ENCODE data around the gene ANKS1B.

ANKS1B gene

GRCh38 chr12:98983647-98984046, 1001.1 kb downstream of the ANKS1B start:
- H3K36me3 ChIP-seq, result no peaks in the 10 kb centered on the region
- intact Hi-C loops (cut with DNase I; ENCODE audit: low total_unique reads), result no loop called here
- no peaks in the 10 kb centered on the region for H3K27me3 ChIP-seq
- H3K27ac ChIP-seq, result no peak overlapping the region
- no peaks in the 10 kb centered on the region for H3K4me1 ChIP-seq
- no peak for TF ChIP-seq CTCF (IDR thresholded peaks at IDR 0.05)
- no peak overlapping the region for H3K4me3 ChIP-seq
- peaks cover 0 to 14% (median 9%) of the 10 kb centered on the region in 3 donors for H3K9me3 ChIP-seq
- no peak for DNase-seq

- no peak for DNase-seq
- intact Hi-C loops (cut with DNase I; ENCODE audit: low total_unique reads), result no loop called here
- no peaks in the 10 kb centered on the region for H3K4me1 ChIP-seq
- no peaks in the 10 kb centered on the region for H3K36me3 ChIP-seq
- no peak overlapping the region for H3K4me3 ChIP-seq
- H3K27me3 ChIP-seq, result no peaks in the 10 kb centered on the region
- no peak for TF ChIP-seq CTCF (IDR thresholded peaks at IDR 0.05)
- peaks cover 0 to 14% (median 9%) of the 10 kb centered on the region in 3 donors for H3K9me3 ChIP-seq
- no peak overlapping the region for H3K27ac ChIP-seq
Observed at GRCh38 chr12:98980508-98980907, 1004.2 kb downstream of the ANKS1B start.

- H3K27me3 ChIP-seq, result no peaks in the 10 kb centered on the region
- intact Hi-C loops (cut with DNase I; ENCODE audit: low total_unique reads), result no loop called here
Observed at GRCh38 chr12:98977186-98977585, 1007.5 kb downstream of the ANKS1B start.

GRCh38 chr12:98974767-98975381, 1009.9 kb downstream of the ANKS1B start:
- Histone ChIP-seq H3K27me3 (no peaks in the 10 kb centered on the region), H3K4me3 (no peak overlapping the region), H3K36me3 (no peaks in the 10 kb centered on the region), H3K27ac (no peak overlapping the region), H3K9me3 (no peaks in the 10 kb centered on the region), H3K4me1 (no peaks in the 10 kb centered on the region)
- no peak for TF ChIP-seq CTCF (IDR thresholded peaks at IDR 0.05)
- DNase-seq, result no peak
- intact Hi-C loops (cut with DNase I; ENCODE audit: low total_unique reads), result no loop called here

More at GRCh38 chr12:98977186-98977585, 1007.5 kb downstream of the ANKS1B start:
- H3K4me1 ChIP-seq, result no peaks in the 10 kb centered on the region
- no peaks in the 10 kb centered on the region for H3K9me3 ChIP-seq
- H3K36me3 ChIP-seq, result no peaks in the 10 kb centered on the region
- H3K4me3 ChIP-seq, result no peak overlapping the region
- H3K27ac ChIP-seq, result no peak overlapping the region
- no peak for DNase-seq
- TF ChIP-seq CTCF (IDR thresholded peaks at IDR 0.05), result no peak

GRCh38 chr12:98973395-98973794, 1011.3 kb downstream of the ANKS1B start:
- DNase-seq, result no peak
- Histone ChIP-seq H3K9me3 (no peaks in the 10 kb centered on the region), H3K27ac (no peak overlapping the region), H3K36me3 (no peaks in the 10 kb centered on the region), H3K27me3 (no peaks in the 10 kb centered on the region), H3K4me3 (no peak overlapping the region), H3K4me1 (no peaks in the 10 kb centered on the region)
- intact Hi-C loops (cut with DNase I; ENCODE audit: low total_unique reads), result no loop called here
- TF ChIP-seq CTCF (IDR thresholded peaks at IDR 0.05), result no peak

GRCh38 chr12:98970950-98971349, 1013.8 kb downstream of the ANKS1B start:
- H3K4me1 ChIP-seq, result no peaks in the 10 kb centered on the region
- no peaks in the 10 kb centered on the region for H3K9me3 ChIP-seq
- H3K36me3 ChIP-seq, result no peaks in the 10 kb centered on the region
- no peak overlapping the region for H3K4me3 ChIP-seq
- no peaks in the 10 kb centered on the region for H3K27me3 ChIP-seq
- TF ChIP-seq CTCF (IDR thresholded peaks at IDR 0.05), result no peak
- H3K27ac ChIP-seq, result no peak overlapping the region
- DNase-seq, result no peak
- intact Hi-C loops (cut with DNase I; ENCODE audit: low total_unique reads), result no loop called here
